ENCODE data around the gene NCKAP5.

DNA sequence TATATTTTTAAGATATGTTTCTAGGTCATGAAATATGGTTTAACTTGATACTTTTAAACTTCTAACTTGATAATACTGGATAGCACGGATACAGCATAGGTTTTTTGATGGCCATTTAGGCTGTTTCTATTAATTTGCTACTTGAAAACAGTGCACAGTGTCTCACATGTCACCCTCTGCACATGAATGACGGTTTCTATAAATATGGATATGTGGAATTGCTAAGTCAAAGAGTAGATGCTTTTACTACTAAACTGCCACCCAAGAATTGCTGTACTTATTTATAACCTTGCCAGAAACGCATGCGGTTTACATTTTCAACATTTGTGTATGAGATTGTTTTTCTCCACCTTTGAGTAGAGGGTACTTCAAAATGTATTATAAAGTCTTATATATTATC, 723.7 kb downstream of the NCKAP5 start:
- no peak for TF ChIP-seq EZH2 (IDR thresholded peaks at IDR 0.05; ENCODE audit: borderline replicate concordance, insufficient read depth, low read depth, low read length, poor library complexity, severe bottlenecking)
- no peak for TF ChIP-seq CTCF (IDR thresholded peaks at IDR 0.05)
